OCI-LY1 (cell line): Measurements from ENCODE around the gene RASAL2.

Experiments used
- H2AFZ ChIP-seq: fragments of 200-600 bp; sonication (generic), shearing (Covaris generic); 2 replicates; pipeline ENCODE4 v1.6.0; 2014; ENCODE audit warnings: antibody characterized with exemption, mild to moderate bottlenecking, low read length
- H3F3A ChIP-seq: fragments of 200-600 bp; sonication (generic), shearing (Covaris generic); 2 replicates; pipeline ENCODE4 v1.6.0; 2014; ENCODE audit warnings: mild to moderate bottlenecking, antibody characterized with exemption, low read length, moderate library complexity; ENCODE audit not compliant: insufficient read depth
- H3K27ac ChIP-seq: fragments of 200-600 bp; sonication (generic); 2 replicates; pipeline ENCODE4 v1.5.1; 2014; ENCODE audit warnings: low read length, mixed run types, mild to moderate bottlenecking, low read depth; ENCODE audit not compliant: poor library complexity, severe bottlenecking
- H3K27me3 ChIP-seq: fragments of 200-600 bp; sonication (generic); 2 replicates; pipeline ENCODE4 v1.6.0; 2014; ENCODE audit warnings: antibody characterized with exemption, mild to moderate bottlenecking, low read length, moderate library complexity; ENCODE audit not compliant: insufficient read depth
- H3K36me3 ChIP-seq: fragments of 200-600 bp; sonication (generic); 2 replicates; pipeline ENCODE4 v1.6.1; 2014; ENCODE audit warnings: mild to moderate bottlenecking, antibody characterized with exemption, low read length, moderate library complexity, mixed read lengths; ENCODE audit not compliant: insufficient read depth
- H3K4me1 ChIP-seq: fragments of 200-600 bp; sonication (generic); 2 replicates; pipeline ENCODE4 v1.5.1; 2014; ENCODE audit warnings: mild to moderate bottlenecking, low read length, moderate library complexity; ENCODE audit not compliant: insufficient read depth, severe bottlenecking
- H3K4me2 ChIP-seq: fragments of 200-600 bp; sonication (generic), shearing (Covaris generic); 2 replicates; pipeline ENCODE4 v1.6.1; 2014; ENCODE audit warnings: low read length
- H3K4me3 ChIP-seq: fragments of 200-600 bp; sonication (generic); 2 replicates; pipeline ENCODE4 v1.5.1; 2014; ENCODE audit warnings: low read length, low read depth, mild to moderate bottlenecking, mixed read lengths; ENCODE audit not compliant: poor library complexity, severe bottlenecking
- H3K79me2 ChIP-seq: fragments of 200-600 bp; shearing (Covaris generic); 2 replicates; pipeline ENCODE4 v1.6.1; 2016; ENCODE audit warnings: mixed run types, low read length, mixed read lengths; ENCODE audit not compliant: insufficient read depth
- H3K9ac ChIP-seq: fragments of 200-600 bp; sonication (generic), shearing (Covaris generic); 2 replicates; pipeline ENCODE4 v1.6.1; 2014; ENCODE audit warnings: mild to moderate bottlenecking, low read length, mixed read lengths
- H3K9me2 ChIP-seq: fragments of 200-600 bp; sonication (generic), shearing (Covaris generic); 2 replicates; pipeline ENCODE4 v1.6.1; 2014; ENCODE audit warnings: low read depth, mild to moderate bottlenecking, low read length, mixed read lengths
- H3K9me3 ChIP-seq: fragments of 200-600 bp; shearing (Covaris generic); 2 replicates; pipeline ENCODE4 v1.6.1; 2014; ENCODE audit warnings: low read length, mixed read lengths
- H4K20me1 ChIP-seq: fragments of 200-600 bp; sonication (generic), shearing (Covaris generic); 2 replicates; pipeline ENCODE4 v1.6.0; 2016; ENCODE audit warnings: mild to moderate bottlenecking, low read length; ENCODE audit not compliant: insufficient read depth
- EZH2 ChIP-seq: fragments of 200-600 bp; sonication (generic), shearing (Covaris generic); IDR thresholded peaks from 2 replicates; pipeline ENCODE4 v1.8.0; 2017; ENCODE audit warnings: borderline replicate concordance, mixed run types, mild to moderate bottlenecking, antibody characterized with exemption, low read length, moderate library complexity, mixed read lengths
- TF ChIP-seq, protein P1 (sequence below): fragments of 200-600 bp; sonication (generic), shearing (Covaris generic); IDR thresholded peaks from 2 replicates; pipeline ENCODE4 v1.5.1; 2017; ENCODE audit warnings: mild to moderate bottlenecking, antibody characterized with exemption, low read length, moderate library complexity, mixed read lengths

RASAL2 gene

DNA sequence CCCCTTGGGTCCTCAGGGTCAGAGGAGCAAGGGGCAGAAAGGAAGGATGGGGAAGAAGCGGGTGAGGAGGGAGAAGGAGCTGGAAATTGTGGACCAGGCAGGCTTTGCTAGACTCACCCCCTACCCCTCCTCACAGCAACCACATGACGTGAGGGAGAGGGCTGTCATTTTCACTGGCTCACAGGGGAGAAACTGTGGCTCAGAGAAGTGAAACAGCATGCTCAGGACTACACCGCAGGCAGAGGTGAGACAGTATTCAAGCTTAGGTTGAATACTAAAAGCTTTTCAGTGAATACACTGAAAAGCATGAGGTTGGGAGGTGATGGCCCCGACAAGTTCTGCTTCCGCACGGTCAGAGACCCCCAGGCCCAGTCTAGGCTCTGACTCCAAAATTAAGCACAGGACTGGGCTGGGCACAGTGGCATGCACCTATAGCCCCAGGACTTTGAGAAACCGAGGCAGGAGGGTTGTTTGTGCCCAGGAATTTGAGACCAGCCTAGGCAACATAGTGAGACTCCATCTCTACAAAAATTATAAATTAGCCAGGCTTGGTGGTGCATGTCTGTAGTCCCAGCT is 404.1 kb downstream of the RASAL2 start:
- H3K79me2 ChIP-seq = no peaks in the 10 kb centered on the region
- no peak overlapping the region for H2AFZ ChIP-seq
- no peak for TF ChIP-seq EZH2
- TF ChIP-seq, protein P1, sequence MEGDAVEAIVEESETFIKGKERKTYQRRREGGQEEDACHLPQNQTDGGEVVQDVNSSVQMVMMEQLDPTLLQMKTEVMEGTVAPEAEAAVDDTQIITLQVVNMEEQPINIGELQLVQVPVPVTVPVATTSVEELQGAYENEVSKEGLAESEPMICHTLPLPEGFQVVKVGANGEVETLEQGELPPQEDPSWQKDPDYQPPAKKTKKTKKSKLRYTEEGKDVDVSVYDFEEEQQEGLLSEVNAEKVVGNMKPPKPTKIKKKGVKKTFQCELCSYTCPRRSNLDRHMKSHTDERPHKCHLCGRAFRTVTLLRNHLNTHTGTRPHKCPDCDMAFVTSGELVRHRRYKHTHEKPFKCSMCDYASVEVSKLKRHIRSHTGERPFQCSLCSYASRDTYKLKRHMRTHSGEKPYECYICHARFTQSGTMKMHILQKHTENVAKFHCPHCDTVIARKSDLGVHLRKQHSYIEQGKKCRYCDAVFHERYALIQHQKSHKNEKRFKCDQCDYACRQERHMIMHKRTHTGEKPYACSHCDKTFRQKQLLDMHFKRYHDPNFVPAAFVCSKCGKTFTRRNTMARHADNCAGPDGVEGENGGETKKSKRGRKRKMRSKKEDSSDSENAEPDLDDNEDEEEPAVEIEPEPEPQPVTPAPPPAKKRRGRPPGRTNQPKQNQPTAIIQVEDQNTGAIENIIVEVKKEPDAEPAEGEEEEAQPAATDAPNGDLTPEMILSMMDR = no peak
- H3F3A ChIP-seq = no peaks in the 10 kb centered on the region
- no peaks in the 10 kb centered on the region for H4K20me1 ChIP-seq
- H3K36me3 ChIP-seq = no peaks in the 10 kb centered on the region
- no peak overlapping the region for H3K4me3 ChIP-seq
- no peaks in the 10 kb centered on the region for H3K9me2 ChIP-seq
- peaks cover 11% of the 10 kb centered on the region; the same call in 1 of the 2 replicates for H3K27me3 ChIP-seq
- no peak overlapping the region for H3K27ac ChIP-seq
- no peak overlapping the region for H3K4me2 ChIP-seq
- no peak overlapping the region for H3K9ac ChIP-seq
- no peaks in the 10 kb centered on the region for H3K4me1 ChIP-seq
- no peaks in the 10 kb centered on the region for H3K9me3 ChIP-seq

DNA sequence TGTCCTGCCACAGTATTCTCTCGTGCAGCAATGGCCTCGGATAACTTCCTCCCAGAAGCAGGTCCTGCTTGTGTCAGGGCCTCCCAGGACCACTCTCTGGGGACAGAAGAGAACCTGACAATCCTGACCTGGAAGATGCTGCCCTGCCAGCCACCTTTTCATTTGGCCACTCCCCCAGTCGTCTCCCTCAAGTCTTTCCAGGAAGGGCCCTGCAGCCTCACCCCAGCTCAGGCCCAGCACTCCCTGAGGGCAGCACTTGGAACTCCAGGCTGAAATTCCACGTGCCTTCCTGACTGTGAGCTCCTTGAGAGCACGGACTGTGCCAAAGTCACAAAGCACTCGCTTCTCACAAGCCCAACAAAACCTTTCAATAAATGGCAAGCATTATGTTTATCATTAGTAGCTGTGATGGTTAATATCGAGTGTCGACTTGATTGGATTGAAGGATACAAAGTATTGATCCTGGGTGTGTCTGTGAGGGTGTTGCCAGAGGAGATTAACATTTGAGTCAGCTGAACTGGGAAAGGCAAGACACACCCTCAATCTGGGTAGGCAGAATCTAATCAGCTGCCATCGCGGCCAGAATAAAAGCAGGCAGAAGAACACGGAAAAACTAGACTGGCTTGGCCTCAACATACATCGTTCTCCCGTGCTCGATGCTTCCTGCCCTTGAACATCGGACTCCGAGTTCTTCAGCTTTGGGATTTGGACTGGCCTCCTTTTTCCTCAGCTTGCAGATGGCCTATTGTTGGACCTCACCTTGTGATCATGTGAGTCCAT is 405.2 kb downstream of the RASAL2 start:
- Histone ChIP-seq H3K9me3 (no peaks in the 10 kb centered on the region), H4K20me1 (no peaks in the 10 kb centered on the region), H3K27ac (no peak overlapping the region), H3K4me3 (no peak overlapping the region), H3K9me2 (no peaks in the 10 kb centered on the region), H3K79me2 (no peaks in the 10 kb centered on the region), H3F3A (no peaks in the 10 kb centered on the region), H3K4me2 (no peak overlapping the region), H2AFZ (no peak overlapping the region), H3K4me1 (no peaks in the 10 kb centered on the region), H3K36me3 (no peaks in the 10 kb centered on the region), H3K27me3 (peaks cover 8% of the 10 kb centered on the region; the same call in 1 of the 2 replicates), H3K9ac (no peak overlapping the region)
- TF ChIP-seq EZH2 = no peak
- TF ChIP-seq, protein P1 = no peak

DNA sequence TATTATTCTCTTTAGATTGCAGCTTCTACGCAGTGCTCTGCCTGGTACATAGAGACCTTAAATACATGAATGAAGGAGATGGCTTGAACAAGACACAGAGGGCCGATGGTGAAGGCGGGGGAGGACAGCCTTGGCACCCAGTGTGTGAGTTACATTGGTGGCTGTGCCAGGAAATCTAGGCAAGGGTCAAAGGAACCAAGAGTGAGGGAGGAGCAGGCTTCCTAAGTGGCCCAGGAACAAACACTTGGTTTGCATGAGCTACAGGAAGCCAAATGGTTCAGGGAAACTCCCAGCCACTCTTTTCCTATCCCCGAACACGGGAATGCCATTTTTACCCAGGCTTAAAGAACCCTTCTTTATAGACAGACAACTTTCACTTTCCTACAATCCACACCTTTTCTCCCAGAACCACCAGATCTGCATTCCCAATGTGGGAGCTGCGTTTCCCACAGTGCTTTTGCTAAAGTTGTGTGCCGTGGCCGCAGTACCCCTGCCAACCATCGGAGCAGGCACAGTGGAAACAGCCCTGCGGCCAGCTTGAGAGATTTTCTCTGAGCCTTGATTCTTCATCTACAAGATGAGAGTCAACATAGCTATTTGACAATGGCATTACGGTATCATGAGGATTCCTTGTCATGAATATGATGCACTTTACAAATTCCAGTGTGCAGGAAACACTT is 406.3 kb downstream of the RASAL2 start:
- no peaks in the 10 kb centered on the region for H3F3A ChIP-seq
- no peaks in the 10 kb centered on the region for H3K36me3 ChIP-seq
- H2AFZ ChIP-seq = no peak overlapping the region
- H3K9me2 ChIP-seq = no peaks in the 10 kb centered on the region
- no peaks in the 10 kb centered on the region for H3K4me1 ChIP-seq
- H3K27me3 ChIP-seq = 0 out of 2 replicates have a peak, but pooled peaks cover 7% of the 10 kb centered on the region
- H3K4me3 ChIP-seq = no peak overlapping the region
- H3K9ac ChIP-seq = no peak overlapping the region
- H3K9me3 ChIP-seq = no peaks in the 10 kb centered on the region
- H4K20me1 ChIP-seq = no peaks in the 10 kb centered on the region
- H3K4me2 ChIP-seq = no peak overlapping the region
- H3K27ac ChIP-seq = no peak overlapping the region
- TF ChIP-seq, protein P1 = no peak
- H3K79me2 ChIP-seq = no peaks in the 10 kb centered on the region
